Activated CD8-positive, alpha-beta memory T cell treated with anti-CD3 and anti-CD28 coated beads for 36 hours (primary cell): ENCODE data around the gene ACOT7. TPM values are rescaled to one million over a fixed set of nuclear protein-coding genes. Genes with fewer than 3 reads are reported as not detected.

Source experiments
- CTCF ChIA-PET: fragments of 350-600 bp; sonication (Branson Sonifier 250); formaldehyde crosslinking; loops from one replicate; lab custom pipeline; 2021; ENCODE audit warnings: antibody characterized with exemption; lab: Charles Lee
- POLR2A ChIA-PET: fragments of 350-600 bp; sonication (Branson Sonifier 250); formaldehyde crosslinking; loops from one replicate; lab custom pipeline; 2021; ENCODE audit warnings: antibody characterized with exemption; lab: Charles Lee
- total RNA-seq, 2 experiments: library from RNA; stranded (reverse); gene quantifications; one replicate each; pipeline ENCODE4 v1.2.3, GENCODE V29; 2021

Gene ACOT7
- total RNA-seq, 2 experiments from 2014 or later = 97.9 to 104 TPM

- CTCF ChIA-PET = interaction anchor here (2.2 kb wide), 1 partner anchor 12 kb away, joined by 19 read pairs; no protein-coding TSS in a partner anchor
- POLR2A ChIA-PET = no interaction called here
These were observed 134.9 kb downstream of the ACOT7 start for GRCh38 chr1:6258675-6259074.

DNA sequence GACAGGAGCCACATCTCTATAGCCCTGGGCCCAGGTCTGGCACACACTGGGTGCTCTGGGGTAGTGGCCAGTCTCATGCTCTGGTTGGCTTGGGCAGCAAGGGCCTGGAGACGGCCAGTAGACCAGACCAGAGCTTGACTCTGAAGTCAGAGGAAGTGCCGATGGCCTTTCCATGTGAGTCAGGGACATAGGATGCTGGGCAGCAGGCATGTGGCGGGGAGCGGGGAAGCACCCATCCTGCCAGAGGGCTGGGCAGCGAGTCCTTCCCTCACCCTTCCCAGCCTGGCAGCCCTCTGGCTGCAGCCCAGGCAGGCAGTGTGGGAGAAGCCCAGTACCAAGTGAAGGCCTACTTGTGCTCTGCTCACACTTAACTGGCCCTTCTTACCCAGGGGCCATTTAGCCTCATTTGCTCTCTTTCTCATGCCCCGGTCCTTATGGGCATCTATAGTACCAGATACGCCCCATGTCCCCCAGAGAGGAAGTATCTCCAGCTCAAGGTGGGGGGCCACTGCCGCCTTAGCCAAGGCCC is 136.0 kb downstream of the ACOT7 start:
- ChIA-PET CTCF (interaction anchor here (1.1 to 2.2 kb wide), 3 partner anchors 11 to 165 kb away, joined by 3 to 19 read pairs (median 5); no protein-coding TSS in a partner anchor), POLR2A (no interaction called here)

- ChIA-PET POLR2A (no interaction called here), CTCF (interaction anchor here (1.9 kb wide), 1 partner anchor 12 kb away, joined by 5 read pairs; no protein-coding TSS in a partner anchor)
These were observed 136.9 kb downstream of the ACOT7 start for GRCh38 chr1:6256645-6257044.

DNA sequence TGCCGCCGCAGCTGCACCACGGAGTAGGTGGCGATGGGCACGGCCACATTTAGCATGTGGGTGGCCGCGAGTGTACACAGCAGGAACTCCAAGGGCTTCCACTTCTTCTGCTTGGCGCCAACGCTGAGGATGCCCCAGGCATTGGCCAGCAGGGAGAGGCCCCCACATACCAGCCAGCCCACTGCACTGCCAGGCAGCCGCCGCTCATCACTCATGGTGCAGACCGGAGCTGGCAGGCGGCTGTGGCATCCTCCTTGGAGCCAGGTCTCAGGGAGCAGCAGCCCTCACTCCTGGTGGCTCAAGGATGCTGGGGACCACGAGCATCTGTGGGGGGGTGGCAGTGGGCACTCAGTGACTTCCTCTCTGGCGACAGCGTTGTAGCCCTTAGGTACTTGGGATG is 138.9 kb downstream of the ACOT7 start:
- ChIA-PET POLR2A (no interaction called here), CTCF (interaction anchor here (0.9 to 1.2 kb wide), 2 partner anchors 11 to 183 kb away, joined by 3 read pairs; no protein-coding TSS in a partner anchor)

- CTCF ChIA-PET = no interaction called here
- POLR2A ChIA-PET = no interaction called here
These were observed 140.2 kb downstream of the ACOT7 start for GRCh38 chr1:6253380-6253779.

DNA sequence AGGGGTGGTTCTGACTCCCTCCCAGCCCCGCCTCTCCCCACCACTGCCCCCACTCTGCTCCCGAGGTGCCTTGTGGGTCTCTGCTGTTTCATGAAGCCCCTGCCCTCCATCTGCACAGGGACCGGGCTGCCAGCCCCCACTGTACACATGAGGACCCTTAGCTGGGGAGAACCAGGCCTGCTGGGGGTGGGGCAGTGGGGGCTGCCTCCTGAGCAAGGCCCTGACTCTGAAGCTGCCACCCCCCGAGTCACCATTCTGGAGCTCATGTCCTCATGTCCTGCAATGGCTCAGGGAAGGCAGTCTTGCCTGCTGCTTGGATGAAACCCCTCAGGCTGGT is 141.2 kb downstream of the ACOT7 start:
- POLR2A ChIA-PET = no interaction called here
- CTCF ChIA-PET = interaction anchor here (1.0 kb wide), 1 partner anchor 234 kb away, joined by 3 read pairs; no protein-coding TSS in a partner anchor

DNA sequence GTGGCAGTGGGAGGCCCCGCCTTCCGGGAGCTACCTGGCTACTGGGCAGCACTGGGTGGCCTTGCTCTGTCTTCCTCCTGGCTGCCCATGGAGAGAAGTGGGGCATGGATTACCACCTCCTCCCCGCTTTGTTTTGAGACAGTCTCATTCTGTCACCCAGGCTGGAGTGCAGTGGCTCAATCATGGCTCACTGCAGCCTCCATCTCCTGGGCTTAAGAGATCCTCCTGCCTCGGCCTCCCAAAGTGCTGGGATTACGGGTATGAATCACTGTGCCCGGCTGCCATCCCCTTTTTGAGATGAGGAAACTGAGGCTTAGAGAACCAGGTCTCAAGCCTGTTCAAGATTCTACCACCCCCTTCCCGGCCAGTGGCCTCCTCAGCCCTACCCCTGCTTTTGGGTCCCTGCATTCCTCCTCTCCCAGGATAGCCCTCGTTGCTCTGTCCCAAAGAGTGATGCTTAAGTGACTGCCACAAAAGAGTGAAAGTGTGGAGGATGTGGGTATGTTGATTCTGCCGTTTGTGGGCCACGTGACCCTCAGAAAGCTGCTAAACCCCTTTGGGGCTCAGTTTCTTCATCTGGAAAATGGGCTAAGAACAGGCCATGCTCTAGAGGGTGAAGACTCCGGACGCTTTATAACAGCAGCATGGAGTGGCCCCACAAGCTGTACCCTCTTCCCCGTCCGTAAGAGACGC is 141.7 kb downstream of the ACOT7 start:
- ChIA-PET CTCF (interaction anchor here (1.0 to 1.3 kb wide), 2 partner anchors 45 to 234 kb away, joined by 3 to 4 read pairs; partner anchors contain the start of gene RNF207), POLR2A (no interaction called here)

- POLR2A ChIA-PET = no interaction called here
- CTCF ChIA-PET = interaction anchor here (1.3 kb wide), 1 partner anchor 45 kb away, joined by 4 read pairs; the partner anchor contains the start of gene RNF207
These were observed 142.3 kb downstream of the ACOT7 start for GRCh38 chr1:6251233-6251632.

- CTCF ChIA-PET = interaction anchor here (1.3 to 2.2 kb wide), 3 partner anchors 44 to 173 kb away, joined by 4 to 7 read pairs (median 6); partner anchors contain the start of gene RNF207
- POLR2A ChIA-PET = no interaction called here
These were observed 143.6 kb downstream of the ACOT7 start for GRCh38 chr1:6249739-6250689.

DNA sequence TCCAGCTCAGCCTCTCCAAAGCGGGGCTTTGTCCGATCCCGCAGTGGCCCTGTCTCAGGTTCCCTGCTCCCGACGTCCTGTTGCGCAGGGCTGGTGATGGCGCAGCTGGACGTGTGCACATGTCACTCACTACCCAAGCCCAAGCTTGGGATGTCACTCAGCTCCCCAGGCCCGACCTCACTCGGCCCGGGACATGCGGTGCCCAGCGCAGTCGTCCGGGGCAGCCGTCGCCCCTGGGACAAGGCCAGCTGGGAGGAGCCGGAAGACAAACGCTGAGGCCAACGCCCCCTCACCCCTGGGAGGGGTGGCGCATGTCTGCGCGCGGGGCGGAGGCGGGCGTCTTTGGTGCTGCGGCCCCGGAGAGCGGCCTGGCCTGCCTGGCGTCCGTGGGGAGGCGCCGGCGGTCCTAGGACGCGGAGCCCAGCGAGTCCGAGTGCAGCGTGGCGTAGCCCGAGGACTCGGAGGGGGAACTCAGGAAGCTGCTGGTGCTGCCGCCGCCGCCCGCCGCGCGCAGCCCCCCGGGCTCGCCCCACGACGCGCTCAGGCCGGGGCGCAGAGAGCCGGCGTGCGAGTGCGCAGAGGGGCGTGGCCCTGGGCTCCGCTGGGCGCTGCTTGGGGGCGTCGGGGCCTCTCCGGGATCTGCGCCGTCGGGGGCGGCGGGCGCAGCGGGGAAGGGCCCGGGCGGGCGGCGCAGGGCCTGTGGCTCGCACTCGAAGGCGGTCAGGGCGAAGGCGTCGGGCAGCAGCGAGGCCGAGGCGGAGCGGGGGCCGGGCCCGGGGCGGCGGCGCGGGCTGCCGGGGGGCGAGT is 144.4 kb downstream of the ACOT7 start:
- POLR2A ChIA-PET = no interaction called here
- CTCF ChIA-PET = interaction anchor here (0.6 to 2.2 kb wide), 4 partner anchors 47 to 174 kb away, joined by 3 to 7 read pairs (median 4); no protein-coding TSS in a partner anchor

DNA sequence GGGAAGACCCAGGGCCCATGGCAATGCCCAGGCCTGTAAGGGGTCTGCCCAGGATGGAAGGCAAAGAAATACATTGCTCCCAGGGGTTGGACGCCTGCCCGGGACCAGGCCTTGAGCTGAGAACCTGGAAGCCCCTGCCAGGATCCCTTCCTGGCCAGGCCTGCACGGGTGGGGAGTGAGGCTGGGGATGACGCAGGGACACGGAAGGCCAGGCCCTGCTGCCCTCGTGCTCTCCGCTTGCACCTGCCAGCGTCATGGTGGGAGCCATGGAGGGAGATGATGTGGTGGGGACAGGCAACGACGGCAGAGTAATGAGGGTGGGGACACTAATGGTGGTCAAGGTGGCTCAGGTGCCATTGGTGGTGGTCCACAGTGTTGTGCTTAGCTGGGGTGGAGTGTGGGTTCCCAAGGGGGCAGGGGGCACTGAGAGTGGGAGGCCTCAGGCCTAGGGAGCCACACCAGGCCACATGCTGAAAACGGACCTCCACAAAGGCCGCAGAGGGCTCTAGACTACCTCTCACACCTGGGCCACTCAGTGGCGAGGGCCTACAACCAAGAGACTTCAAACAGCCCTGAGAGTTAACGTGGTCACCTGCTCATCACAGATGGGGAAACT is 145.3 kb downstream of the ACOT7 start:
- POLR2A ChIA-PET = no interaction called here
- CTCF ChIA-PET = interaction anchor here (1.3 to 4.5 kb wide), 10 partner anchors 11 to 218 kb away, joined by 3 to 28 read pairs (median 9); partner anchors contain the start of genes ACOT7 and TNFRSF25

DNA sequence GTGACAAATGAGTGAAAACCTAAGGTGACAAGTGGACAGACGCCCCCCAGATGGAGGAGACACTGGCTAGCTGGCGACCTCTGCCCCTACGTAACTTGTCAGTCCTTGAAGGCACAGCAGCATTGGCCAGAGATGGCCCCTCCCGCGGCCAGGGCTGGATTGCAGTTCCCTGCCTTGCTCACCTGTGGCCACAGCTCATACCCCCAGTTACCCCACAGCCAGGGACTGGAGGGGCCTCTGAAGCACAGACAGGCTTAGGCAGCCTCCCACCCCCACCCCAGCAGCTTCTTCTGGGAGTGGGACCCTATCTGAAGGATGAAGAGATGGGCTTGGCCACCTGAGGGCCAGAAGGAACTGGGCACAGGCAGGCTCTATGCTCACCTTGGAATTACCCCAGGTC is 145.9 kb downstream of the ACOT7 start:
- POLR2A ChIA-PET = no interaction called here
- CTCF ChIA-PET = interaction anchor here (0.9 to 4.5 kb wide), 29 partner anchors 8 to 251 kb away, joined by 3 to 28 read pairs (median 6); partner anchors contain the start of genes ACOT7 and TNFRSF25

- ChIA-PET POLR2A (interaction anchor here (0.5 kb wide), 1 partner anchor 157 kb away, joined by 3 read pairs; no protein-coding TSS in a partner anchor), CTCF (interaction anchor here (0.9 to 4.5 kb wide), 50 partner anchors 9 to 306 kb away, joined by 3 to 28 read pairs (median 5); partner anchors contain the start of genes ACOT7, HES2, ICMT and RPL22)
These were observed 146.8 kb downstream of the ACOT7 start for GRCh38 chr1:6246497-6247467.

- ChIA-PET POLR2A (interaction anchor here (0.5 kb wide), 1 partner anchor 158 kb away, joined by 3 read pairs; no protein-coding TSS in a partner anchor), CTCF (interaction anchor here (0.9 to 4.5 kb wide), 40 partner anchors 8 to 307 kb away, joined by 3 to 28 read pairs (median 6); partner anchors contain the start of genes ACOT7, HES2, ICMT and RPL22)
These were observed 147.6 kb downstream of the ACOT7 start for GRCh38 chr1:6245869-6246496.

GRCh38 chr1:6245086-6245868 is 148.3 kb downstream of the ACOT7 start:
- ChIA-PET POLR2A (no interaction called here), CTCF (interaction anchor here (0.6 to 4.5 kb wide), 28 partner anchors 10 to 308 kb away, joined by 3 to 26 read pairs (median 5); partner anchors contain the start of genes ACOT7, HES2, ICMT and RNF207)
